Posterior cingulate gyrus (tissue), 11 donors: ENCODE results near the gene SYT8.
"Not testable (repeated sequence)": the region's sequence is repeated elsewhere in the genome, so short reads cannot be mapped to it uniquely, and the experiment has no call there.

Experiments used
- DNase-seq, 10 donors: peaks; one replicate each; pipeline versions ENCODE4 v3.0.0 to v3.0.0-alpha.2; 2020 to 2021; ENCODE audit warnings: mixed read lengths in 3 of 10
- intact Hi-C: fragments of 100-400 bp; cut with DNase I; formaldehyde crosslinking; loops from one replicate; pipeline ENCODE4 v1.15.1; 2023

Gene SYT8

DNA sequence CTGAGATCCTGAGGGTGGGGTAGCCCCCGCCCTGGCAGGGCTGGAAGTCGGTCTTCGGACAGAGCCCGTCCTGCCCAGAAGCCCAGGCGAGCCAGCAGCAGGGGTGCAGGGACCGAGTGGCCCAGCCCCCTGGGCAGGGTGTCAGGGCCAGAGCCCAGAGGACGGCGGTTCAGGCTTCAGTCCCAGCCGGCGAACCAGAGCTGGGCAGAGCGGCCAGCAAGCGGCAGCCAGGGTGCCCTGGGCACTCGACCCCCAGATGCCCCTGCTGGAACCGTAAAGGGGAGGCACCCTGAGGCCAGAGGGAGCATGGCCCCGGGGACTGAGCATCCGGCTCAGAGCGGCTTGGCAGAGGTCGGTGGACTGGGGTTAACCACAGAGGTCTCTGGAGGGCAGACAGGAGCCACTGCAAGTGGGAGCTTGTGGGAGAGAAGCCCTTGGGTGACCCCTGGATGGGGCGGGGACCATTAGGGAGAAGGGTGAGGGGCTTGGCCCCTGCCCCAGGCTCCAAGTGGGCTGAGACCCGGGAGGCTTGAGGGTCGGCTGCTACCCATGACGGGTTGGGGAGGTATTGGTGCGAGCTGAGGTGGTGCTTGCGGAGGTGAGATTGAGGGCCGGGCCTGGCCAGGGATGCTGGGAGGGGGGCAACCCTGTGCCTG lies 34.0 kb downstream of the SYT8 start:
- intact Hi-C loops = no loop called here
- DNase-seq = peak in 3 of 10 donors; percentile 64 to 66 (median 66)

DNA sequence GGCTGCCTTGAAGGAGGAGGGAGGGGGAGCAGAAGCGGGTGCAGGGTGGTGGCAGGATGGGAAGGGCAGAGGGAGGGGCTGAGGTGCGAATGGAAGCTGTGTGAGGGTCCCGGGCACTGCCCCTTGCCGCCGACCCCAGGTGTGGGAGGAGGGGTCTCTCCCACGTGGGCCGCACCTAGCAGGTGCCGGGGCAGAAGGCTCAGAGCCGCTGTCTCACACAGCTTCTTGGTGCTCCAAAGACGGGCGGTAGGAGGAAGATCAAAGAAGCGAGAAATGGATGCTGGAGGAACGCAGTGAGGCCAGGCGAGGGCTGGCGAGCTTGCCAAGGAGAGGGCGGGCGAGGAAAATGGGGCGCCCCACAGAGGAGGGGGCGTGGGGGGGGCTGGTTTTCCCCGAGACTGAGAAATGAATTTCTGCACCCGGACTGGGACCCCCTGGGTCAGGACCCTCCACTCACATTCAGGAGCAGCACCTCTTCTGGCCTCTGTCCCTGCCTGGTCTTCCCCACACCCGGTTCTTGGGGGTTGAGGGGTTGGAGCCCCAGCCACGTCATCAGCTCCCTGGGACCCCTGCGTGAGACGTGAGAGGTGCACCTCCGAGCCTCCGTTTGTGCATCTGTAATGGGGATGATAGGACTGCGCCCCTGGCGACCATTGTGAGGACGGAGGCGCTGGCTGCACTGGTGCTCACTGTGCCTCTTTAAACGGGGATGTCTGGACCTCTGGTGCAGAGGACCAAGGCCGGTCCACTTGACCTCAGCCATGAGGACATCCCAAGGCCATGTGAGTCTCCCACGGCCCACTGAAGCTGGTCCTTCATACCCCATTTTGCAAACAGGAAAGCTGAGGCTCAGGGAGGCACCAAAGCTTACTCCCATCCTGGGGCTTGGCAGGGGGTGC lies 34.9 kb downstream of the SYT8 start:
- DNase-seq = peak in 3 of 10 donors; percentile 65 to 83 (median 72)
- intact Hi-C loops = no loop called here

DNA sequence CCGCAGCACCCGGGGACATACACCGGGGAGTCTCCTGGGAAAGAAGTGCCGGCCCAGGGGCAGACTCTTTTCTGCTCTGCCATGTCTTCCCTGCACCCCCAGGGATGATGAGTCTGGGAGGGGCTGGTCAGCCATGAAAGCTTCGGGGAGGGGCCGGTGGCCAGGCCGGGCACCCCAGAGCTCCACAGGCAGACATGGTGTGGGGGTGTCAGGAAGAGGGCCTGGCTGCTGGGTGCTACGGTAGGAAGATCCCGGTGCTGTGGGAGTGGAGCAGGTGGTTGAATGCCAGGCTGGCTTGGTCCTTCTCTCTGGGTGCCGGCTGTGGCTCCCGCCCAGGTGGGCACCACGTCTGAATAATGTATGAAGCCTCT lies 35.5 kb downstream of the SYT8 start:
- intact Hi-C loops = no loop called here
- no peak for DNase-seq

DNA sequence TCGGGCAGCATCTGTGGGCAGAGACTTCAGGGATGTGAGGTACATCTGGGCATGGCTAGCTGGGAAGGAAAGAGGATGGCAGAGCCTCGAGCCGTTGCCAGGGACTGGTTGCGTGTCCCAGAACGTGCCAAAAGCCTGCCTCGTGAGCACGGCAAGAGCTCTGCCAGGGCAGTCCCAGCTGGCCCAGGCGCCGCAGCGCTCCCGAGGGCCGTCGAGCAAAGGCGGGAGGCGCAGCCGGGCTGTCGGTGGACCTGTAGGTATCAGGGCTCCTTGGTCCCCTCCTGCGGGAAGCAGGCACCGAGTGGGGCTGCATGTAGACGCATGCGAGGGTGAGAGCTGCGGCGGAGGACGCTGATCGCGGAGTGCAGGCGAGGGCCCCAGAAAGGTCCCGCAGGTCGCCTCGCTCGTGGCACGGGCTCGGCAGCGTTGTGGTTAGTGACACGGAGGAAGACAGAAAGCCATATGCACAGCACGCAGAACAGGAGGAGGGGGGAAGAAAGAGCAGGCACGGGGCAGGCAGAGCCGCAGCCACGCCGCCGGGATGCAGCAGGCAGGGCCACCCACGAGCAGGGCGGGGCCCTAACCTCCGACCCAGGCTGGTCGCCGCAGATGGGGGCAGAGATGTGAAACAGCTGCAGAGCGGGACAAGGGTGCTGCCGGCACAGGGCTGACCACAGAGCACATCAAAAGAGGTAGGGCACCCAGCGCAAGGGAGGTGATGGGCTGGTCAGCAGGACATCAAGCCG lies 36.1 kb downstream of the SYT8 start:
- intact Hi-C loops = no loop called here
- peak in 7 of 10 donors; percentile 38 to 92 (median 62) for DNase-seq

DNA sequence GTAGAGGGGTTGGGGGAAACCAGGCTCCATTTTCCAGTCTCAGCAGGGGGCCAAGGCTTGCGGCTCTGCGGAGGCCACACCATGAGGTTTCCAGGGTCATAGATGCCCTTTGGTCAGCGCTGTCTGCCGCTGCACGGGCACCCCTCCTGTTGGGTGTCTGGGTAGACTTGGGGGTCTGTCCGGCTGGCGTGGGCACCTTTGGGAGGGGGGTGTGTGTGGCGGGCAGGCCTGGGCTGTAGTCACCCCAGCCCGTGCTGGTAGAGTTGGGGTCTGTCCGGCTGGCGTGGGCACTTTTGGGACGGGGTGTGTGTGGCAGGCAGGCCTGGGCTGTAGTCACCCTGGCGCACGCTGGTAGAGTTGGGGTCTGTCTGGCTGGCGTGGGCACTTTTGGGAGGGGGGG lies 36.7 kb downstream of the SYT8 start:
- peak in 3 of 10 donors; percentile 19 to 77 (median 33) for DNase-seq
- intact Hi-C loops = no loop called here

DNA sequence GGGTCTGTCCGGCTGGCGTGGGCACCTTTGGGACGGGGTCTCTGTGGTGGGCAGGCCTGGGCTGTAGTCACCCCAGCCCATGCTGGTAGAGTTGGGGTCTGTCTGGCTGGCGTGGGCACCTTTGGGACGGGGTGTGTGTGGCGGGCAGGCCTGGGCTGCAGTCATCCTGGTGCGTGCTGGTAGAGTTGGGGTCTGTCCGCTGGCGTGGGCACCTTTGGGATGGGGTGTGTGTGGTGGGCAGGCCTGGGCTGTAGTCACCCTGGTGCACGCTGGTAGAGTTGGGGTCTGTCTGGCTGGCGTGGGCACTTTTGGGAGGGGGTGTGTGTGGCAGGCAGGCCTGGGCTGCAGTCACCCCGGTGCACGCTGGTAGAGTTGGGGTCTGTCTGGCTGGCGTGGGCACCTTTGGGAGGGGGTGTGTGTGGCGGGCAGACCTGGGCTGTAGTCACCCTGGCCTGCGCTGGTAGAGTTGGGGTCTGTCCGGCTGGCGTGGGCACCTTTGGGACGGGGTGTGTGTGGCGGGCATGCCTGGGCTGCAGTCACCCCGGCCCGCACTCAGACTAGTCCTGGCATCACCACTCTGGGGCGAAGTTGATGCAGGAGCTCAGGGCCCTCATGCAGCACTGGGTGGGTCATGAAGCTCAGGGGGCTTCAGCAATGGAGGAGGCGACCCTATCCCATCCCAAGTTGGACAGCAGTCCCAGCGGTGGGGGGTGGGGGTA lies 37.6 kb downstream of the SYT8 start:
- intact Hi-C loops = no loop called here
- peak in 4 of 10 donors; percentile 19 to 65 (median 51) for DNase-seq

DNA sequence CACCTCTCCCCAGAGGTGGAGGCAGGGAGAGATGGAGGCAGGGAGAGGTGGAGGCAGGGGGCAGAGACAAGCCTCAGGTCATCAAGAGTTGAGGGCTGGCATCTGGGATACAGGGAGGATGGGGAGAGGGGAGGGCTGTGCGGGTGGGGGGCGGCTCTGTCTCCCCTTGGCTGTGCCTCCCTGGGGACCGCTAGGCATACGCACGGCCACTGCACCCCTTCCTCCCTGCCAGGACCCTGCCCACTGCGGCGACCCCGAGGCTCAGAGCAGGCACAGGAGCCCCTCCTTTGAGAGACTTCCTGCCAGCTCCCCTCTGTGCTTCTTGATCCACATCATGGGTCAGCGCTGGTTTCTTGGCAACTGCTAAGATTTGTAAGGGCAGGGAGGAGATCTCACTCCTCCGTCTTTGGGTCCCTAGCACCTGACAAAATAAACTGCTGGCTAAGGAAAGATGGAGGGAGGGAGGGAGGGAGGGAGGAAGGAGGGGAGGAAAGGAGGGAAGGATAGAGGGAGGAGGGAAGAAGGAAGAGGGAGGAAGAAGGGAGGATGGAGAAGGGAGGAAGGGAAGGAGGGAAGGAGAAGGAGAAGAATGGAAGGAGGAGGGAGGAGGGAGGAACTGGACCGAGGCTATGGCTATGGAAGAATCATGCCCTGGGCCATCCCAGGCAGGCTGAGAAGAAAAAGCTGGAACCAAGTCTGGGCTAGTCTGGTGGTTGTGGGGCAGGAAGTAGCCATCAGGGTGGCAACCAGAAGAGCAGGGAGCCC lies 38.4 kb downstream of the SYT8 start:
- intact Hi-C loops = no loop called here
- DNase-seq = peak in 2 of 10 donors; percentile 17 to 72

DNA sequence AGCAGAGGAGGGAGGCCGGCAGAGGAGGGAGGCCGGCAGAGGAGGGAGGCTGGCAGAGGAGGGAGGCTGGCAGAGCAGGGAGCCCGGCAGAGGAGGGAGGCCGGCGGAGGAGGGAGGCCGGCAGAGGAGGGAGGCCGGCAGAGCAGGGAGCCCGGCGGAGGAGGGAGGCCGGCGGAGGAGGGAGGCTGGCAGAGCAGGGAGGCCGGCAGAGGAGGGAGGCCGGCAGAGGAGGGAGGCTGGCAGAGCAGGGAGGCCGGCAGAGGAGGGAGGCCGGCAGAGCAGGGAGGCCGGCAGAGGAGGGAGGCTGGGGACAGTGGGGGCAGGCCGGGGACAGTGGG lies 39.0 kb downstream of the SYT8 start:
- intact Hi-C loops = not testable (repeated sequence)
- DNase-seq = peak in 1 of 10 donors; percentile 59

DNA sequence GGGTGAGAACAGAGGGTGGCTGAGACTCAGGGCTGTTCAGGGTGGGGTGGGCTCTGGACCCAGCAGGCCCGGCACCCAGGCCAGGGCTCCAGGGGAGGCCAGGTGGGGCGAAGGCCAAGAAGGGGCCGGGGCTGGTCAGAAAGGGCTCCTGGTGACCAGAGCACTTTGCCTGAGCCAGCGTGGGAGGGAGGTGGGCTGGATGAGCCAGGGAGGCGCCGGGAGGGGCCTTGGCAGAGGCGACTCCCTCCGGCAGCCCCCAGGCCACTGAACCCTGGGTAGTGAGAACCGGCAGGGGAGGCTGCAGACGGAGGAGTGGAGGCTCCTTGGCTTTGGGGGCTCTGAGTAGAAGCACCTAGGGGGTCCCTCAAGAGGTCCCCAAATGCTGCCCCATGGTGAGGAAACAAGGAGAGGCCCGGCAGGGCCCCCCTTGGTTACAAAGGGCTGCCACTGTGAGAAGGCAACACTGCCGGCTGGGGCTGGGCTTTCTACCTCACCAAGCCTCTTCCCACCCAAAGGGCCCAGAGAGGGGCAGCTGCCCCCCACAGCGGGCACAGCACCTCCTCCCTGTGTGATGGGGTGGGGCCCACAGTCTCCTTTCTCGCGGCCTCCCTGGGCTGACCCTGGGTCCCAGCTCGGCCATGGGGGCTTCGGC lies 39.8 kb downstream of the SYT8 start:
- intact Hi-C loops = not testable (repeated sequence)
- DNase-seq = peak in 5 of 10 donors; percentile 5 to 64 (median 39)

DNA sequence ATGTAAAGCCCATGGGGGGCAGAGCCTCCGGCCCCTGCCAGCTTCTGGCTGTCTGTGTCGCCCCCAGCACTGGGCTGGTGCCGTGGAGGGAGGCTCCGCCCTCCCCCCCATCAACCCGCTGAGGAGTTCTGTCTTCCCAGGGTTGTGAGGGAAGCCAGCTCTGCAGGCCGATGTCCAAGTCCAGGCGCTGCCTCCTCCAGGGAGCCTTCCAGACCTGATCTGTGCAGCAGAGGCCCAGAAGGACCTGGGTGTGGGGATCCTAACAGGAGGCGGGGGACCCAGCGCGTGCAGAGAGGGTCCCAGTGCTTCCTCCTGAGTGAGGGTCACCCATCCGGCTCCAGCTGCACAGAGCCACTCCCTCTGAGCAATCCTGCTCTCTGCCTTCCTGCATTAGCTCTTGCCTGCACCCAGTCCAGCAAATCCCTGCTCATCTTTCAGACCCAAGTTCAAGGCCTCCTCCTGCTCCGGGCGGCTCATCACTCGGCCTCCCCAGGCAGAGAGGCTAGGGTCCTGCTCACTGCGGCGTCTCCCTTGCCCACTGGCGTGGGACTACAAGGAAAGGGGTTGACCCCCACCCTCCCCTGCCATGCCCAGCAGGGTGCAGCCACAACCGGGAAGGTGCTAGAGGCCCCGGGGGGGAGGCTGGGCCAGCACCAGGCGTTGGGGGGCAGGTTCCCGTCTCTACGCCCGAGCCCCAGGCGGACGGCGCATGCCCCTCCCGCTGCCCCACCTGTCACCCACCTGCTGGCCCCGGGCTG lies 40.5 kb downstream of the SYT8 start:
- DNase-seq = peak in 5 of 10 donors; percentile 4 to 83 (median 69)
- intact Hi-C loops = no loop called here

DNA sequence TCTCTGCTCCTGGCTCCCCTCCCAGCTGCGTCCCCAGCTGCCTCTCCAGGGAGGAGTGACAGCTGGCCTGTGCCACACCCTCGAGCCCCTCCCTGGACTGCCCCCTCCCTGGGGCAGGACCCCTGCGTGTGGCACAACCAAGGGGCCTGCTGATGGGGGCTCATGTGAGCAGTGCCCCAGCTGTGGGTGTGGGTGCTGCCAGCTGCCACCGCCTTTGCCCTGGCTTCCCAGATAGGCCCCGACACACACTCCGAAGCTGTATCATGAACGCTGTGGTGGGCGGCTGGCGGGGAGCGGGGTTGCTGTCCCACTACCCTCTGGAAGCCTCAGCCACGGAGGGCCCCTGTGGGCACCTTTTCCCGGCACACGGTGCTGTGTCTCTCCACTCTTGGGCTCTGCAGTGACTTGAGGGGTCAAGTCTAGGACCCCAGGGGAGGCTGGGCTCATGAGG lies 41.1 kb downstream of the SYT8 start:
- intact Hi-C loops = not testable (repeated sequence)
- peak in 5 of 10 donors; percentile 3 to 59 (median 7) for DNase-seq

DNA sequence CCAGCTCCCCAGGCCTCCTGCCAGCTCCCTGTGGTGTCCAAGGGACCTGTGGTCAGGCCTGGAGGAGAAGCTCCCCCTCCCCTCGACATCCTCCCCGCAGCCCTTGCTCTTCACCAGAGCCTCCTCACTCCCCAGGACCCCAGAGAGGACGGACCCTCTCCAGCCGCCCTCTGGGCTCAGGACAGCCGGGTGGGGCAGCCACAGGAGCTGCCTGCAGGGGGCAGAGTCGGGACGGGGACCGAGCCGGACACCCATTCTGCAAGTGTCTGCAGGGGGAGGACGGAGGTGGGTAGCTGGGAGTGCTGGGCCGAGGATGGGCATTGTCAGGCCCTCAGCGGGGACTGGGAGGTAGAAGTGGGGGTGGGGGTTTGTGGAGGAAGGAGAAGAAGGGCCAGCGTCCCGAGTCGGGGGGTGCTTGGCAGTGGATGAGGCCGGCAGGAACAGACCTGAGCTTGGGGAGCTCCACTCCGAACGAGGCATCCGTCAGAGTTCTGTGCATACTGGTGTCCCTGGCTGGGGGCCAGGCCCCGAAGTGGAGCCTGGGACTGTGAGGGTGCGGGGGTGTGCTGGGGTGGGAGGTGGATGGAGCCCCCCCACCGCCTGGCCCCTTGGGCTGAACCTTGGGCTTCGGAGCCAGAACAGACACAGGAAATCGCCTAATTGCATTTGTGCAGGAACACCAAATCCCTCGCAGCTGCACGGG lies 41.7 kb downstream of the SYT8 start:
- intact Hi-C loops = no loop called here
- peak in 6 of 10 donors; percentile 10 to 81 (median 52) for DNase-seq

DNA sequence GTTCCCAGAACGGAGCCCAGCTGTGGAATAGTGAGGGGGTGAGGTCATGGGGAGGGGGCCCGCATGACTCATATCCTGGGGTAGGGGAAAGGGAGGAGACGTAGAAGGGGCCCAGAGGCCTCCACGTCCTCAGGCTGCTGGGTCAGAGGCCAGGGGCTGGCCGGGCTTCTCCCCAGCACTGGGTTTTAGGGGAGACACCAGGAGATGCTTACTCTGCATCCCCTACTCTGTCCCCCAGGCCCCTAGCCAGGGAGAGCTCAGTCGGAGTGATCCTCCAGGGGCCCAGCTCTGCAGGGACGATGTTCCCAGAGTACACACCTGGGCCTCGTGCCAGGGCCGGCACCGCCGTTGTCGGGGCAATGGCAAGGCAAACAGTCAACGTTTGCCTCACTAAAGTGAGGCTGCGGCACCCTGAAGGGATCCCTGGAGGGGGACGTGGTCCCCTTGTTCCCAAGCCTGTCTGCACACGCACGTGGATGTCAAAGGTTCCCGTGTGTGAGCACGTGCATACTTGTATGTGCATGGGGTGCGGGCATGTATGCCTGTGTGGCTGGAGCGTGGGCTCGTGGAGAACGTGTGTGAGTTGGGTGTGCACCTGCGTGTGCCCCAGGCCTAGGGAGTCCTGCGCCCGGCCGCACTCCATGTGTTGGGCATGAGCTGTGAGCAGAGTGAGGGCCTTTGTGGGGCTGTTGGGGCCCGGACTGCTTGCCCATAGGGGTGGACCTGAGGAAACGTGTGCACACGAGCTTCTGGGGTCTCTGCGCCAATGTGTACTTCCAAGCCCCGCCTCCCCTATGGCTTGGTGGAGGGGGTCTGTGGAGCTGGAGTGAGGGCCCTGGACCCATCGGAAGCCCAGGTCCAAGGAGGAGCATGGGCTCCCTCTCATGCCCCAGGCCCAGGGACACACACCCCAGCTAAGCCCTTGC lies 42.7 kb downstream of the SYT8 start:
- peak in 5 of 10 donors; percentile 6 to 87 (median 70) for DNase-seq
- intact Hi-C loops = no loop called here

DNA sequence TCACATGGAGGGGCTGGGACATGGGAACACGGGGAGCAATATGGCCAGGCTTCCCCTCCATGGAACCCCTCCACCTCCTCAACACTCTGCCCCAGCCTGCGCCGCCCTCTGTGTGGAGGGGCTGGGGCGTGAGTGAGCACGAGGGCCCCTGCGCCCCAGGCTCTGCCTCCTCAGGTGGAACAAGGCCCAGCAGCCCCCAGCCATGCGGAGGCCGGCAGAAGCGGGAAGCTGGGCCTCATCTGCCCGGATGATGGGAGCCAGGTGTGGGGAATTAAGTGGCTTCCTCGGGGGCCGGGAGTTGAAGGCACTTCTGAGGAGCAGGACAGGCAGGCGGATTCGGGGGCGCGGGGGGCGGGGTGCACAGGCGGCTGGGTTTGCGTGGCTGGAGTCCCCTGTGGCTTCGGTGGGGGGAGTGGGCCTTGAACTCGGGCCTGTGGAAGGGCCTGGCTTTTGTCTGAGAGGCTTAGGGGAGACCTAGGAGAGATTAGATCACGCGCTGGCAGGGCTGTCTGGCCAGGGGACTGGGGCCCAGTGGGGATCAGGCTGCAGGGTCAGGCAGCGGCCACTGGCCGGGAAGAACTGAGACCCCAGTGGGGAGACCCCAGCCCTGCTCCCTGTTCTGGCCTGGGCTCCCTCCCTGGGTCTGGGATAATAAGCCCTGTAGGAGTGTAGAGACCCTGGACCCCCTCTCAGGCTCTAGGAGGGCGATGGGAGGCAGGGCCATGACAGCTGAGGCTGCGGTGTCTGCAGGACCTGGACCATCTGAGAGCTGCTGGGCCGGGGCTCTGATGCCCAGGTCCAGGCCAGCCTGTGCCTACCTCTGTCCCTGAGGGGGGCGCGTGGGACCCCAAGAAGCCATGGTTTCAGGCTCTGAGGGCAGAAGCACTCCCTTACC lies 43.6 kb downstream of the SYT8 start:
- DNase-seq = peak in 5 of 10 donors; percentile 2 to 80 (median 67)
- intact Hi-C loops = no loop called here

DNA sequence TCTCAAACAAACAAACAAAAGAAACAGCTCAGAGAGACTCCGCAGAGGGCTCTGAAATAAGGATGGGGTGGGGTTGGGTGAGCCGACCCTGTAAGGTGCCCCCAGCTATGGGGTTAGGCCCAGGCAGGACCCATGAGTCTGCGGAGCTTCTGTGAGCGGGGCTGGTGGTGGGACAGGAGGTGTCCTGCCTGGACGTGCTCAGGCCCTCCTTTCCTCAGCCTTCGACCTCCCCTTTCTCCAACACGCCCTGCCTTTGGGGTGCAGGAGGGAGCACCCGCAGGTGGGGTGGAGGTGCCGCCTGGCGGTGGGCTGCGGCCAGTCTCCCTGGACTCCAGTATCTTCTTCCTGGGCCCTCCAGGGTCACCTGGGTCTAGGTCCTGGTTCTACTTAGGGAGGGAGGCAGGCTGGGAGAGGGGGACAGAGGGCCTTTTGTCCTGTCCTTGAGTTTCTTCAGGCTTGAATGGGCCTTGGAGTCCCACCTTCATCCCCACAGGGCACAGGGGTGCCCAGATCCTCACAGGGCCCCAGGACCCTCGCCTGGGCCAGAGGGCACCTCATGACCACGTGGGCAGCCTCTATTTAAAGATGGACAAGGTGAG lies 44.7 kb downstream of the SYT8 start:
- intact Hi-C loops = no loop called here
- peak in 4 of 10 donors; percentile 9 to 60 (median 51) for DNase-seq
